GM21381 (cell line): ENCODE data around the gene TJP2.

Experiments
- ATAC-seq: cut with Tn5 transposase; IDR thresholded peaks from one replicate; pipeline ENCODE4 v1.9.1; 2021; ENCODE audit warnings: mild to moderate bottlenecking, moderate library complexity; ENCODE audit not compliant: unreplicated experiment

The TJP2 gene

DNA sequence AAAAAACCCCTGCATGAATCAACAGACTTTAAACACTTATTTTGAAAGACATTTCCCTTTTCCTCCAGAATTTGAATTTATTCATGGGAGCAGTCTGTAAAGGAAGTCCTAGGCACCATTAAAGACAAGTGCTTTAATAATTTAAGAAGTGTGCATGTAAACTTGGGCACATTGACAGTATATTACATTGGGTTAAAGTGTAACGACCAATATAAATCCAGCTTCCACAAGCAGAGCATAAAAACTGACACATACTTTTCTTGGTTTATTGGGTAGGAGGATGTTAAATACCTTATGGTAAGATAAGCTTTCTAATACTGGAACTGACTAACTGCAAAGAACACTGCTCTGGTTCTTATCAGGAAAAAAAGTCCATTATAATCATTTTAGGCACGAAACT lies 149.8 kb downstream of the TJP2 start:
- ATAC-seq: no peak
